Amniotic stem cell (primary cell): ENCODE data around the gene HLA-DQA1.
"Not testable (repeated sequence)": the region's sequence is repeated elsewhere in the genome, so short reads cannot be mapped to it uniquely, and the experiment has no call there.

Experiments
- DNase-seq: peaks from one replicate; lab custom pipeline; 2025; lab: John Stamatoyannopoulos, UW

Gene HLA-DQA1

GRCh38 chr6:32622545-32623401 lies 14.4 kb upstream of the HLA-DQA1 start:
- DNase-seq: no peak

- no peak for DNase-seq
Observed at GRCh38 chr6:32623693-32624092, 13.5 kb upstream of the HLA-DQA1 start.

GRCh38 chr6:32624565-32624964 lies 12.6 kb upstream of the HLA-DQA1 start:
- DNase-seq: no peak

- DNase-seq: no peak
Observed at GRCh38 chr6:32625137-32625536, 12.1 kb upstream of the HLA-DQA1 start.

- no peak for DNase-seq
Observed at GRCh38 chr6:32627249-32627648, 10.0 kb upstream of the HLA-DQA1 start.

GRCh38 chr6:32627831-32628230 lies 9.4 kb upstream of the HLA-DQA1 start:
- no peak for DNase-seq

- not testable (repeated sequence) for DNase-seq
Observed at GRCh38 chr6:32629793-32630192, 7.4 kb upstream of the HLA-DQA1 start.

GRCh38 chr6:32635526-32636123 lies 1.6 kb upstream of the HLA-DQA1 start:
- DNase-seq: no peak

GRCh38 chr6:32637883-32638282 lies 677 bp downstream of the HLA-DQA1 start:
- DNase-seq: no peak

GRCh38 chr6:32638532-32639219 lies 1.5 kb downstream of the HLA-DQA1 start:
- DNase-seq: no peak

- DNase-seq: no peak
Observed at GRCh38 chr6:32639440-32640394, 2.5 kb downstream of the HLA-DQA1 start.

- DNase-seq: no peak
Observed at GRCh38 chr6:32641122-32641521, 3.9 kb downstream of the HLA-DQA1 start.

- not testable (repeated sequence) for DNase-seq
Observed at GRCh38 chr6:32641785-32642719, 4.8 kb downstream of the HLA-DQA1 start.

- DNase-seq: no peak
Observed at GRCh38 chr6:32642720-32643106, 5.5 kb downstream of the HLA-DQA1 start.

- DNase-seq: no peak
Observed at GRCh38 chr6:32643904-32644303, 6.7 kb downstream of the HLA-DQA1 start.

- no peak for DNase-seq
Observed at GRCh38 chr6:32645047-32645703, 8.0 kb downstream of the HLA-DQA1 start.

GRCh38 chr6:32655203-32655710 lies 18.1 kb downstream of the HLA-DQA1 start:
- DNase-seq: no peak

- DNase-seq: not testable (repeated sequence)
Observed at GRCh38 chr6:32657329-32657728, 20.1 kb downstream of the HLA-DQA1 start.

GRCh38 chr6:32657819-32658218 lies 20.6 kb downstream of the HLA-DQA1 start:
- not testable (repeated sequence) for DNase-seq
